A549 (cell line): ENCODE measurements around the gene CNPY4. TPM values are rescaled to one million over a fixed set of nuclear protein-coding genes. Genes with fewer than 3 reads are reported as not detected.

Experiments used
- ATAC-seq, 2 experiments: fragments of 200-7000 bp in 1 of 2; fragments of >200 bp in 1 of 2; cut with Nextera tagmentation in 1 of 2; cut with Tn5 transposase in 1 of 2; 3 replicates each; pipeline versions ENCODE4 v1.8.0 to v1.9.1; 2018 to 2020; ENCODE audit warnings: mild to moderate bottlenecking in 1 of 2, moderate library complexity in 1 of 2
- CTCF ChIA-PET: fragments of 300-600 bp; sonication (Branson Sonifier 250); formaldehyde crosslinking; extraction: SDS; loops from one replicate; lab custom pipeline; 2021; ENCODE audit warnings: antibody characterized with exemption, inconsistent platforms; lab: Yijun Ruan, JAX
- POLR2A ChIA-PET: fragments of 350-600 bp; formaldehyde crosslinking; extraction: SDS; loops from one replicate; lab custom pipeline; 2021; ENCODE audit warnings: antibody characterized with exemption, inconsistent platforms; lab: Yijun Ruan, JAX
- DNase-seq, 2 experiments: peaks; one replicate each; pipeline versions ENCODE4 v3.0.0 to v3.0.0-alpha.2; 2011 to 2016; ENCODE audit warnings: low read depth in 1 of 2, low spot score in 1 of 2
- FAIRE-seq: peaks from 2 replicates; lab custom pipeline; 2011; peaks lifted over from hg19 to GRCh38; lab: Jason Lieb, UNC
- H3K27ac ChIP-seq, 2 experiments: fragments of >200 bp; sonication (Bioruptor Twin); formaldehyde crosslinking; 3 replicates each; pipeline ENCODE4 v1.5.1; 2016 to 2017
- H3K4me1 ChIP-seq: fragments of >200 bp; sonication (Bioruptor Twin); formaldehyde crosslinking; 3 replicates; pipeline ENCODE4 v1.6.1; 2016
- H3K4me2 ChIP-seq: fragments of >200 bp; sonication (Bioruptor Twin); formaldehyde crosslinking; 3 replicates; pipeline ENCODE4 v1.6.1; 2016
- H3K4me3 ChIP-seq: fragments of >200 bp; sonication (Bioruptor Twin); formaldehyde crosslinking; 3 replicates; pipeline ENCODE4 v1.5.1; 2016
- H3K9me3 ChIP-seq: fragments of >200 bp; sonication (Bioruptor Twin); formaldehyde crosslinking; 3 replicates; pipeline ENCODE4 v1.6.1; 2016
- CBX2 ChIP-seq: fragments of 200-600 bp; sonication (generic); IDR thresholded peaks from 2 replicates; pipeline ENCODE4 v1.6.1; 2016; ENCODE audit warnings: low read depth, mild to moderate bottlenecking, borderline replicate concordance
- CEBPB ChIP-seq, 2 experiments: fragments of >200 bp in 1 of 2; sonication (Bioruptor Twin) in 1 of 2; formaldehyde crosslinking in 1 of 2; IDR thresholded peaks; 2 replicates each; pipeline ENCODE4 v1.6.1; 2012 to 2016
- CHD2 ChIP-seq: fragments of 150-350 bp; IDR thresholded peaks from 2 replicates; pipeline ENCODE4 v1.6.1; 2014; ENCODE audit warnings: low read length; ENCODE audit not compliant: partially characterized antibody
- CHD4 ChIP-seq: fragments of 200-600 bp; sonication (generic); IDR thresholded peaks from 2 replicates; pipeline ENCODE4 v1.6.1; 2016; ENCODE audit warnings: antibody characterized with exemption, mild to moderate bottlenecking, borderline replicate concordance
- E2F6 ChIP-seq: IDR thresholded peaks from 2 replicates; pipeline ENCODE4 v1.6.1; 2012; ENCODE audit warnings: low read depth, borderline replicate concordance
- HOXB5 ChIP-seq: fragments of 250-450 bp; sonication (Bioruptor Pico); IDR thresholded peaks from 2 replicates; pipeline ENCODE4 v1.5.0; 2020; ENCODE audit warnings: mild to moderate bottlenecking, moderate library complexity
- KDM1A ChIP-seq: fragments of 200-600 bp; sonication (generic); IDR thresholded peaks from 2 replicates; pipeline ENCODE4 v1.6.1; 2016; ENCODE audit warnings: low read depth, mild to moderate bottlenecking
- MAFK ChIP-seq: fragments of 450-650 bp; IDR thresholded peaks from 2 replicates; pipeline ENCODE4 v1.6.1; 2014; ENCODE audit not compliant: partially characterized antibody
- RAD21 ChIP-seq, 2 experiments: fragments of >200 bp in 1 of 2; sonication (Bioruptor Twin) in 1 of 2; formaldehyde crosslinking in 1 of 2; IDR thresholded peaks in 1 of 2; conservative IDR thresholded peaks in 1 of 2; 2 replicates in 1 of 2; 3 replicates in 1 of 2; pipeline ENCODE4 v1.6.1; 2012 to 2018; ENCODE audit warnings: inconsistent platforms in 1 of 2
- RFX5 ChIP-seq: fragments of 450-650 bp; IDR thresholded peaks from 2 replicates; pipeline ENCODE4 v1.7.1; 2014; ENCODE audit warnings: antibody characterized with exemption, mild to moderate bottlenecking, moderate library complexity
- TFCP2L1 ChIP-seq: fragments of 250-450 bp; sonication (Bioruptor Pico); IDR thresholded peaks from 2 replicates; pipeline ENCODE4 v1.5.0; 2021; ENCODE audit warnings: mild to moderate bottlenecking
- WGBS: methylation state at CpG from one replicate; pipeline ENCODE4 v1.1.6; 2017; ENCODE audit errors: missing lambda C conversion rate; 5-methylcytosine and 5-hydroxymethylcytosine counted together
- polyA plus RNA-seq, 4 experiments: library from polyadenylated mRNA; depleted of rRNA in 3 of 4; stranded (reverse); fragments of >200 nt; fragmentation: RNase III in 1 of 4; extraction: RNeasy Plus Mini Kit Qiagen cat#74134 plus additional on column Dnase treatment in 1 of 4; gene quantifications; 2 replicates in 3 of 4; 3 replicates in 1 of 4; pipeline ENCODE4 v1.2.3, GENCODE V29; 2011 to 2017
- TF ChIP-seq, protein P1 (sequence below): IDR thresholded peaks from 2 replicates; pipeline ENCODE4 v1.6.1; 2012
- TF ChIP-seq, protein P2 (sequence below): fragments of >200 bp; sonication (Bioruptor Twin); formaldehyde crosslinking; IDR thresholded peaks from 3 replicates; pipeline ENCODE4 v1.6.1; 2016

The CNPY4 gene
- polyA plus RNA-seq, 2 of the 4 experiments (the other 2 are of a cell fraction), result 11.7 to 22.8 TPM

- H3K4me1 ChIP-seq, result peaks cover 39% of the 10 kb centered on the region
- DNase-seq (no peak), ATAC-seq (no peak; a peak in 1 of 6 replicates)
- CTCF ChIA-PET, result interaction anchor here (0.6 to 23.1 kb wide), 6 partner anchors 10 to 251 kb away, joined by 3 to 245 read pairs (median 4); no protein-coding TSS in a partner anchor
- H3K4me3 ChIP-seq, result peak overlapping the region; percentile 90; the same call in 1 of the 3 replicates
- no peaks in the 10 kb centered on the region for H3K9me3 ChIP-seq
- peak overlapping the region; percentile 100 for H3K4me2 ChIP-seq
- POLR2A ChIA-PET, result no interaction called here
- WGBS, result 94% methylated on average over 16 of the region's 16 CpGs
- TF ChIP-seq MAFK, result no peak
- TF ChIP-seq, all 56 proteins: peak for 0
- H3K27ac ChIP-seq, result peak overlapping the region in 1 of 2 experiments; percentile 96; a peak in 3 of 6 replicates
- no peak for FAIRE-seq
These were observed 37.1 kb downstream of the CNPY4 start for GRCh38 chr7:100156331-100157068.

- FAIRE-seq, result no peak
- peak overlapping the region in 1 of 2 experiments; percentile 96; a peak in 3 of 6 replicates for H3K27ac ChIP-seq
These were observed 37.6 kb downstream of the CNPY4 start for GRCh38 chr7:100157069-100157333.

DNA sequence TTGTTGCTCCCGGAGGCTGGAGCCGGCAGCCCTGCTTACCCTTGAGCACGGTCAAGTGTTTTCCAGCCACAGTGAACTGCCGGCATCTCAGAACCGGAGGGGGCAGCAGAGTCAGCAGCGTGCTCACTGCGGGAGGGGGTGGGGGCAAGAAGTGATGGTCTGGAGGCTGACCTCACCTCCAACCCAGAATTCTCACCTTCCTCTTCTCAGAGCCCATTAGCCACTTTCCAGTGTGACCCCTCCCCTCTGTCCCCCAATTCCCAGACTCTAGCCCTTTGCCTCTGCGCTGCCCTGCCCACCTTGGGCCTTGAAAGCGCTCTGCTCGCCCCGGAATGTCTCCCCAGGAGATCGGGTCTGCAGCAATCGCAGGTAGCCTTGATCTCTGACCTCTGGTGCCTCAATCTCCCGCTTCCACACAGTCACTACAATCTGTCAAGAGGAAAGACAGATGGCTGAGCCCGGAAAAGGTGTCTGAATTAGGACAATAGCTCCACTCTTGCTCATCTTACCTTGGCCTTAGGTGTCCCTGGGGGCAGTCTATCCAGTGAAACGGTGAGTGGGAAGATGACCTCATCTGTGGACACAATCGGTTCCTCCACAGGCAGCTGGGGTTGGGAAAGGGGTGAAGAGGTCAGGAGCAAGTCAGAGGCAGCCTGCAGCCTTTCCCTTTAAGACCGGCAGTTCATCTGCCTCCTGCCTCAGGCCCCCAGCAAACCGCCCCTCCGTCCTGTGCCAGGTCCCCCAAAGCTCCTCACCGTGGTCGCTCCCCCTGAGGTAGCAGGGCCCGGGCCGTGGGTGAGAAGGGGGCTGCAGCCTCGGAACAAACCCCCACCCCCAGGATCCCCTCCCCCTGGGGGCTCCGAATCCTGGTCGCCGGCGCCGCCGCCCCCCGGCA, 38.1 kb downstream of the CNPY4 start:
- H3K4me1 ChIP-seq, result peaks cover 39% of the 10 kb centered on the region
- TF ChIP-seq, protein P1, sequence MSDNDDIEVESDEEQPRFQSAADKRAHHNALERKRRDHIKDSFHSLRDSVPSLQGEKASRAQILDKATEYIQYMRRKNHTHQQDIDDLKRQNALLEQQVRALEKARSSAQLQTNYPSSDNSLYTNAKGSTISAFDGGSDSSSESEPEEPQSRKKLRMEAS, result 0 out of 2 replicates have a peak, but pooled peaks have one; percentile 12
- no peak for TF ChIP-seq CBX2
- WGBS, result 27% methylated on average over 16 of the region's 32 CpGs
- POLR2A ChIA-PET, result interaction anchor here (0.6 to 1.2 kb wide), 2 partner anchors 9 to 22 kb away, joined by 3 to 6 read pairs; partner anchors contain the start of gene LAMTOR4
- peak overlapping the region; percentile 90 for H3K4me3 ChIP-seq
- no peaks in the 10 kb centered on the region for H3K9me3 ChIP-seq
- DNase-seq (peak in 1 of 2 experiments; percentile 60), ATAC-seq (peak; percentile 31 to 60), FAIRE-seq (no peak)
- CTCF ChIA-PET, result interaction anchor here (0.6 to 23.1 kb wide), 5 partner anchors 23 to 250 kb away, joined by 3 to 245 read pairs (median 4); no protein-coding TSS in a partner anchor
- H3K27ac ChIP-seq, result peak overlapping the region; percentile 83 to 96
- H3K4me2 ChIP-seq, result peak overlapping the region; percentile 100

More at GRCh38 chr7:100157069-100157333, 37.6 kb downstream of the CNPY4 start:
- 94% methylated on average over 4 of the region's 5 CpGs for WGBS
- Histone ChIP-seq H3K4me1 (peaks cover 39% of the 10 kb centered on the region), H3K4me2 (peak overlapping the region; percentile 100)
- CTCF ChIA-PET, result interaction anchor here (0.6 to 23.1 kb wide), 5 partner anchors 23 to 251 kb away, joined by 3 to 245 read pairs (median 4); no protein-coding TSS in a partner anchor
- TF ChIP-seq TFCP2L1 (no peak), HOXB5 (CRISPR knock-in tag) (no peak), RFX5 (no peak), RAD21 (conservative IDR thresholded peaks at IDR 0.05 in 1 of 2, IDR thresholded peaks at IDR 0.05 in 1 of 2) (no peak), CHD2 (no peak), KDM1A (no peak), E2F6 (no peak), CEBPB (IDR thresholded peaks at IDR 0.05) (no peak), CHD4 (no peak)
- TF ChIP-seq, protein P2, sequence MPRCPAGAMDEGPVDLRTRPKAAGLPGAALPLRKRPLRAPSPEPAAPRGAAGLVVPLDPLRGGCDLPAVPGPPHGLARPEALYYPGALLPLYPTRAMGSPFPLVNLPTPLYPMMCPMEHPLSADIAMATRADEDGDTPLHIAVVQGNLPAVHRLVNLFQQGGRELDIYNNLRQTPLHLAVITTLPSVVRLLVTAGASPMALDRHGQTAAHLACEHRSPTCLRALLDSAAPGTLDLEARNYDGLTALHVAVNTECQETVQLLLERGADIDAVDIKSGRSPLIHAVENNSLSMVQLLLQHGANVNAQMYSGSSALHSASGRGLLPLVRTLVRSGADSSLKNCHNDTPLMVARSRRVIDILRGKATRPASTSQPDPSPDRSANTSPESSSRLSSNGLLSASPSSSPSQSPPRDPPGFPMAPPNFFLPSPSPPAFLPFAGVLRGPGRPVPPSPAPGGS, result no peak
- TF ChIP-seq, all 56 proteins: peak for 0
- no peak for DNase-seq
- H3K9me3 ChIP-seq, result no peaks in the 10 kb centered on the region
- ATAC-seq, result no peak
- H3K4me3 ChIP-seq, result peak overlapping the region; percentile 90; the same call in 1 of the 3 replicates
- POLR2A ChIA-PET, result interaction anchor here (1.2 kb wide), 1 partner anchor 8 kb away, joined by 6 read pairs; the partner anchor contains the start of gene LAMTOR4
